HG02943 (cell line): ENCODE results near the gene HTR4.
A peak's percentile ranks its signal among the peaks of the same experiment; 100 is the strongest.
"Not testable (repeated sequence)": the region's sequence is repeated elsewhere in the genome, so short reads cannot be mapped to it uniquely, and the experiment has no call there.

Experiments
- ATAC-seq: cut with Tn5 transposase; IDR thresholded peaks from one replicate; pipeline ENCODE4 v1.9.1; 2021; ENCODE audit warnings: mild to moderate bottlenecking, low read depth, moderate library complexity; ENCODE audit not compliant: unreplicated experiment

Gene HTR4

GRCh38 chr5:148484651-148485050 is 169.7 kb downstream of the HTR4 start:
- no peak for ATAC-seq

GRCh38 chr5:148483750-148484149 is 170.6 kb downstream of the HTR4 start:
- no peak for ATAC-seq

GRCh38 chr5:148482697-148483462 is 171.4 kb downstream of the HTR4 start:
- no peak for ATAC-seq

- ATAC-seq: no peak
Observed at GRCh38 chr5:148482196-148482595, 172.1 kb downstream of the HTR4 start.

GRCh38 chr5:148477429-148477828 is 176.9 kb downstream of the HTR4 start:
- ATAC-seq: no peak

GRCh38 chr5:148476302-148476701 is 178.0 kb downstream of the HTR4 start:
- no peak for ATAC-seq

GRCh38 chr5:148474025-148474511 is 180.3 kb downstream of the HTR4 start:
- ATAC-seq: no peak

GRCh38 chr5:148471379-148471778 is 182.9 kb downstream of the HTR4 start:
- ATAC-seq: no peak

GRCh38 chr5:148469501-148469935 is 184.8 kb downstream of the HTR4 start:
- no peak for ATAC-seq

GRCh38 chr5:148468746-148469145 is 185.6 kb downstream of the HTR4 start:
- ATAC-seq: not testable (repeated sequence)

GRCh38 chr5:148467958-148468357 is 186.4 kb downstream of the HTR4 start:
- no peak for ATAC-seq

- no peak for ATAC-seq
Observed at GRCh38 chr5:148466236-148466580, 188.1 kb downstream of the HTR4 start.

- no peak for ATAC-seq
Observed at GRCh38 chr5:148465381-148466235, 188.7 kb downstream of the HTR4 start.

GRCh38 chr5:148459669-148460068 is 194.7 kb downstream of the HTR4 start:
- ATAC-seq: no peak

GRCh38 chr5:148458036-148458888 is 196.1 kb downstream of the HTR4 start:
- no peak for ATAC-seq

- peak; percentile 70 for ATAC-seq
Observed at GRCh38 chr5:148457183-148457620, 197.1 kb downstream of the HTR4 start.

- no peak for ATAC-seq
Observed at GRCh38 chr5:148455185-148455584, 199.1 kb downstream of the HTR4 start.

- no peak for ATAC-seq
Observed at GRCh38 chr5:148454576-148454975, 199.8 kb downstream of the HTR4 start.

- ATAC-seq: no peak
Observed at GRCh38 chr5:148452499-148453193, 201.7 kb downstream of the HTR4 start.

GRCh38 chr5:148446611-148447010 is 207.7 kb downstream of the HTR4 start:
- ATAC-seq: no peak
